ENCODE measurements around the gene FMNL2.

DNA sequence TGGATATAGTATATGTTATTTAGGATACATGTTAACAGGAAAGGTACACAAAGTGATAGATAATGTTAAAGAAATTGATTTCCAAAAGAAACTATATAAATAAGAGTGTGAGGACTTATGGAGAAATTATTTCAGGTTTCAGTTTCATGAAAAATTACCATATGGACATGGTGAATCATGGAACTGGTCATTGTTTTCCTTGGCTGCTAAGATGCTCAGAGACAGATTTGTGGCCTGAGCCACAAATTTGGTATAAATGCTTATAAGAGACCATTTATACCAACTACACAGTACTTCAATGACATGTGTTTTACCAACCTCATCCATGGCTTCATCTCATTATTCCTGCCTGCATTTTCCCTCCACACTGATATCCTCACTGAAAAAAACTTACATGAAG is 188.1 kb downstream of the FMNL2 start:
- TF ChIP-seq FOXM1 (IDR thresholded peaks at IDR 0.05; ENCODE audit: borderline replicate concordance) (no peak), TARDBP (IDR thresholded peaks at IDR 0.05) (no peak)

Measured in HEK293T (cell line).